ENCODE measurements around the gene TMCO4.
A peak's percentile ranks its signal among the peaks of the same experiment; 100 is the strongest.

TMCO4 gene

GRCh38 chr1:19775317-19775716 is 24.4 kb downstream of the TMCO4 start:
- DNase-seq, result no peak

- DNase-seq, result no peak
Observed at GRCh38 chr1:19774180-19774785, 25.4 kb downstream of the TMCO4 start.

GRCh38 chr1:19773485-19773884 is 26.2 kb downstream of the TMCO4 start:
- DNase-seq, result no peak

GRCh38 chr1:19772053-19772452 is 27.7 kb downstream of the TMCO4 start:
- DNase-seq, result no peak

- no peak for DNase-seq
Observed at GRCh38 chr1:19771350-19771749, 28.4 kb downstream of the TMCO4 start.

- DNase-seq, result no peak
Observed at GRCh38 chr1:19770436-19771190, 29.1 kb downstream of the TMCO4 start.

- DNase-seq, result no peak
Observed at GRCh38 chr1:19769211-19769932, 30.3 kb downstream of the TMCO4 start.

- DNase-seq, result no peak
Observed at GRCh38 chr1:19768353-19769210, 31.1 kb downstream of the TMCO4 start.

GRCh38 chr1:19765623-19766022 is 34.1 kb downstream of the TMCO4 start:
- peak; percentile 59 to 67 for DNase-seq

- DNase-seq, result peak; percentile 31 to 40
Observed at GRCh38 chr1:19764848-19765247, 34.9 kb downstream of the TMCO4 start.

GRCh38 chr1:19762175-19762779 is 37.4 kb downstream of the TMCO4 start:
- peak; percentile 58 to 65 for DNase-seq

- no peak for DNase-seq
Observed at GRCh38 chr1:19759740-19760089, 40.0 kb downstream of the TMCO4 start.

GRCh38 chr1:19758227-19758830 is 41.4 kb downstream of the TMCO4 start:
- no peak for DNase-seq

GRCh38 chr1:19757641-19758040 is 42.1 kb downstream of the TMCO4 start:
- no peak for DNase-seq

GRCh38 chr1:19756480-19756879 is 43.2 kb downstream of the TMCO4 start:
- DNase-seq, result no peak

- no peak for DNase-seq
Observed at GRCh38 chr1:19754482-19754881, 45.2 kb downstream of the TMCO4 start.

- no peak for DNase-seq
Observed at GRCh38 chr1:19752083-19752696, 47.5 kb downstream of the TMCO4 start.

- no peak for DNase-seq
Observed at GRCh38 chr1:19750882-19751276, 48.8 kb downstream of the TMCO4 start.

GRCh38 chr1:19750101-19750881 is 49.4 kb downstream of the TMCO4 start:
- DNase-seq, result no peak

GRCh38 chr1:19749685-19750084 is 50.0 kb downstream of the TMCO4 start:
- no peak for DNase-seq

GRCh38 chr1:19747761-19748160 is 52.0 kb downstream of the TMCO4 start:
- no peak for DNase-seq

All from activated T-cell treated with anti-CD3 and anti-CD28 coated beads, Interleukin-2, amount 50 U/mL, for 48 hours (primary cell).